Dendritic cell treated with granulocyte-macrophage colony-stimulating factor and Interleukin-4, amounts not matched to agents 40 ng/mL and 50 ng/mL, for 4 days (primary cell): ENCODE measurements around the gene THADA.

Source experiments
- H3K27ac Mint-ChIP-seq: one replicate; pipeline ENCODE4 v1.8.0; 2022; ENCODE audit warnings: mild to moderate bottlenecking, mixed read lengths
- H3K27me3 Mint-ChIP-seq: one replicate; pipeline ENCODE4 v1.8.0; 2022; ENCODE audit warnings: mild to moderate bottlenecking, mixed read lengths
- H3K36me3 Mint-ChIP-seq: one replicate; pipeline ENCODE4 v1.8.0; 2022; ENCODE audit warnings: low read depth, mixed read lengths
- H3K4me1 Mint-ChIP-seq: one replicate; pipeline ENCODE4 v1.8.0; 2022; ENCODE audit warnings: low read depth, mixed read lengths
- H3K4me3 Mint-ChIP-seq: one replicate; pipeline ENCODE4 v1.8.0; 2022; ENCODE audit warnings: mild to moderate bottlenecking, moderate library complexity, mixed read lengths
- H3K9me3 Mint-ChIP-seq: one replicate; pipeline ENCODE4 v1.8.0; 2022; ENCODE audit warnings: mixed read lengths
- intact Hi-C: fragments of 100-400 bp; cut with micrococcal nuclease; formaldehyde crosslinking; loops from one replicate; pipeline ENCODE4 v1.15.0; 2022

The THADA gene

DNA sequence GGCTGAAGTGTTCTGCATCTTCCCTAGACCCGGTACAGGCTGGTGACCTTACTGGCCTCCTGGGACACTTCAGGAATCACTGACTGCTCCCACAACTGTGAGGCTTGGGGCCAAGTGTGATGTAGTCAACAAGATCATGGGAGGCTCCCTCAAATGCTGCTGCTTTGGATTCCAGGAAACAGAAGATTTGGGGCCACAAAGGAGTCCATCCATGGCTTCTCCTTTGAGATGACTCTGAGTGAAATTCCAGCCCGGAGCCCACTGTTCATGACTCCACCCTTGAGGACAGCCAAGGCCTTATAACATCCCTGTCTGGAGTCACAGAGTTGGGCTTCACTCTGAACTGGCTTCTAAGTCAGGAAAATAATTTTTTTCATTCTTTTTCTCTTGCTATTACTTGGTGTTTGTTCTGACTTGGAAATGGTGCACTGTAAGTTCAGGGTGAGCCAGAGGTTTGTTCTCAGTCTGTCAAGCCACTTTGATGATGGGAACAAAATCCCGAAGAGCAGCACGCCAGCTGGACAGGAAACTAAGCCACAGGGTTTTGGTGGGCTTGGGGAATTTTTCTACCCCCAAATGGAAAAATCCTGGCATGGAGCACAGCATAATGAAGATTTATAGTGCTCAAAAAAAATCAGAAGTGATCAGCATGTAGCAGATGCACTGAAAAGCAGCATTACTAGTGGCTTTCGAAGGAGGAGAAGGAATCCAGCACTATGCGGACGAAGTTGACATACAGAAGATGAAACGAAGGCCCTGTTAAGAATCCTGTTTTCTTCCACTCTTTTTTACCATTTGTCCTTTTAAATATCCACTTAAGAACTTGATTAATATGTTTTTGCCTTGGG lies 271.4 kb downstream of the THADA start:
- Mint-ChIP-seq H3K4me1 (peaks cover 31% of the 10 kb centered on the region), H3K27ac (no peak overlapping the region), H3K36me3 (peaks cover 44% of the 10 kb centered on the region), H3K9me3 (peaks cover 23% of the 10 kb centered on the region), H3K27me3 (no peaks in the 10 kb centered on the region), H3K4me3 (no peak overlapping the region)
- intact Hi-C loops = no loop called here

DNA sequence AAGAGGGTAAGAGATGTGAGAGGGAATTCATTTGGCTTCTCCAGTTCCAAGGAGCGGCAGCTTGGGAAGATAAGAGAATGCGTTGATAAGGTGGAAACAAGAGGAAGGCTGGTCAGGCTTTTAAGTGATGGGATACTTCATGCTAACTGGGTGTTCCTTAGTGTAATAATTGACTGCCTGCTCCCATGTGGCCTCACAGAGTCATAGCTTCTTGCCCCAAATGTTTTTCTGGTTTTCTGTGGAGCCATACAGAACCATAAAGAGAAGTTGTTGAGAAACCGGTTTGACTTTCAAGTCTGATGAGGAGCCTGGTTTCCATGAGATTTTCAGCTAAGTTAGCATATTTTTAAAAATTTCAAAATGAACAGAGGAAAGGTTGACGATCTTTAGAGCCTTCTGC lies 272.0 kb downstream of the THADA start:
- Mint-ChIP-seq H3K9me3 (peaks cover 23% of the 10 kb centered on the region), H3K4me1 (peaks cover 31% of the 10 kb centered on the region), H3K27ac (no peak overlapping the region), H3K27me3 (no peaks in the 10 kb centered on the region), H3K4me3 (no peak overlapping the region), H3K36me3 (peaks cover 48% of the 10 kb centered on the region)
- intact Hi-C loops = no loop called here

DNA sequence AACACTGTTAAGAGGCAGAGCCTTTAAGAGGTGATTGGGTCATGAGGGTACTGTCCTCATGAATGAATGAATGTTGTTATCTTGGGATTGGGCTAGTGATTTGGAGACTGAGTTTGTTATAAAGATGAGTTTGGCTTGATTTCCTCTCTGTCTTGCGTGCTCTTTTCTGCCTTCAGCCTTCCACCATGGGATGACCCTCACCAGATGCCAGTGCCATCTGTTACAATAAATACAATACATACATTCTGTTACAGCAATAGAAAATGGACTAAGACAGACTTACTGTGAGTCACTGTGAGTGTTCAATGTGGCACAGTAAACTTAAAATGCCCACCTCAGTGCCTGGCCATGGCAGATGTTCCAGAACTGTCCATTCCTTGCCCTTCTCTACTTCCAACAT lies 274.4 kb downstream of the THADA start:
- Mint-ChIP-seq H3K36me3 (peaks cover 42% of the 10 kb centered on the region), H3K27me3 (no peaks in the 10 kb centered on the region), H3K9me3 (peaks cover 20% of the 10 kb centered on the region), H3K27ac (no peak overlapping the region), H3K4me3 (no peak overlapping the region), H3K4me1 (peaks cover 18% of the 10 kb centered on the region)
- intact Hi-C loops = no loop called here

DNA sequence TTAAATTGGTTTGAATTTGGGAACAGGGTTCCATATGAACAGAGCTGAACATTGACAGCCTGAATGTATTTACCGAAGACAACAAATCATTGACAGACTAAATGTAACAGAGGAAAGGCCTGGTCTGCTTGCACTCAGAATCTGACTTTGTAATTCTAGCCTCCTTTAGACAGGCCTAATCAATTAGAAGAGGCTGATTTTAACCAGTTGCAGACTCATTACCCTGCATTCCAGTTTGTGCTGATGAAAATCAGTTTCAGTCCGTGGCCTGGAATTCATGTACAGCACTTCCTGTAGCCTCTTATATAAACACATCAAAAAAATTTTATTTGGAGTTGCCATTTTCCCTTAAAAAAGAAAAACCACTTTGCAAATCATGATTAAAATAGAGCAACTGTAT lies 276.3 kb downstream of the THADA start:
- Mint-ChIP-seq H3K27me3 (no peaks in the 10 kb centered on the region), H3K27ac (no peak overlapping the region)
- intact Hi-C loops = no loop called here

DNA sequence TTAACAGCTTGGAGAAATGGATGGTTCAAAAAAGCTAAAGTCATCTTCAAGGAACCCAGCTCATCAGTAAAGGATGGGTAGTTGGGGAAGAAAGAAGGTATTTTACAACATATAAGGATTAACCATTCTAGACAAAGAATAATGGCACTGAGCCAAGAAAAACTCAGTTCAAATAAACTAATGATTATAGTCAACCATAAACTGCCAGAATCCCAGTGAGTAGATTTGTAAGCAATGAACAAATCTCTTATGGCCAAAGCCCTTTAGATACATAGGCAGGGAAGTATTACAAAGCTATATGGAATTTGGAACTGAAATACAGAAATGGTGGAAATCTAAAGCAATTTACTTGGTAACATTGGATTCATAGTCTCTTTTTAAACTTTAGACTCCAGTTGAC lies 277.0 kb downstream of the THADA start:
- no peaks in the 10 kb centered on the region for H3K9me3 Mint-ChIP-seq
- intact Hi-C loops = no loop called here
- peaks cover 24% of the 10 kb centered on the region for H3K36me3 Mint-ChIP-seq

More for the DNA sequence above, 276.3 kb downstream of the THADA start:
- peaks cover under 1% of the 10 kb centered on the region for H3K9me3 Mint-ChIP-seq
- H3K36me3 Mint-ChIP-seq = peaks cover 26% of the 10 kb centered on the region
- peaks cover 15% of the 10 kb centered on the region for H3K4me1 Mint-ChIP-seq
- no peak overlapping the region for H3K4me3 Mint-ChIP-seq

DNA sequence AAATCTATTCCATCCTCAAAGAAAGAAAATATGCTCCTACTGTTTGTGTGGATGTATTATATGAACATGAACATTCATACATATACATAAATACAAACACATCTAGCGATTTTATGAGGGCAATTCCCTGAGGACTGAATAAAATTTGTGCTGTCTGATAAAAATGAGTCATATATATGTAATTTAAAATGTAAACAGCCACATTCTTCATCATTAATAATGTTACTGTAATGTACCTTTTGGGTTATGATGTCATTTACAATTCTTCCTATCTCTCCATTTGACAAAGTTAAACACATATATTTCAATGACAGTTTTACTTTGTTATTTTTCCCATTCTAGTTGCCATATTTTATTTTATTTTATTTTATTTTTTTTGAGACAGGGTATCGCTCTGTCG lies 278.2 kb downstream of the THADA start:
- Mint-ChIP-seq H3K4me3 (no peak overlapping the region), H3K27me3 (no peaks in the 10 kb centered on the region), H3K27ac (no peak overlapping the region)

More for the DNA sequence above, 277.0 kb downstream of the THADA start:
- Mint-ChIP-seq H3K27me3 (no peaks in the 10 kb centered on the region), H3K4me3 (no peak overlapping the region), H3K27ac (no peak overlapping the region), H3K4me1 (peaks cover 13% of the 10 kb centered on the region)

DNA sequence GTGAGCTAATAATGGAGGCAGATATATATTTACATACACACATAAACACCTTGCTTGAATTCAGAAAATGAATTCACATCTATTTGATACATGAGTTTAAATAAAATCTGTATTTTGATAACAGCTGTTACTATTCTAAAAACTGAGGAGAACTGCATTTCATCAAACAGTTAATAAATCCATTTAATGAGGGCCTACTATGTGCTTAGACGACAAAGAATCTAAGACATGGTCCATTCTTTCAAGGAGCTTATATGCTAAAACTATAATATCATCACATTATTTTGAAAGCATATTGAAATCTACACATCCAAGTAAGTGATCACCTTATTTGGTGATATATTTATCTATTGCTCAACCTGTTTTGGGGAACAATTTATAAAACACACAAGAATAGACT lies 278.6 kb downstream of the THADA start:
- H3K9me3 Mint-ChIP-seq = no peaks in the 10 kb centered on the region
- no peak overlapping the region for H3K4me3 Mint-ChIP-seq
- peaks cover 15% of the 10 kb centered on the region for H3K4me1 Mint-ChIP-seq
- no peaks in the 10 kb centered on the region for H3K27me3 Mint-ChIP-seq
- H3K27ac Mint-ChIP-seq = no peak overlapping the region
- intact Hi-C loops = no loop called here
- H3K36me3 Mint-ChIP-seq = peaks cover 24% of the 10 kb centered on the region

More for the DNA sequence above, 278.2 kb downstream of the THADA start:
- Mint-ChIP-seq H3K36me3 (peaks cover 24% of the 10 kb centered on the region), H3K9me3 (no peaks in the 10 kb centered on the region), H3K4me1 (peaks cover 15% of the 10 kb centered on the region)
- intact Hi-C loops = no loop called here

DNA sequence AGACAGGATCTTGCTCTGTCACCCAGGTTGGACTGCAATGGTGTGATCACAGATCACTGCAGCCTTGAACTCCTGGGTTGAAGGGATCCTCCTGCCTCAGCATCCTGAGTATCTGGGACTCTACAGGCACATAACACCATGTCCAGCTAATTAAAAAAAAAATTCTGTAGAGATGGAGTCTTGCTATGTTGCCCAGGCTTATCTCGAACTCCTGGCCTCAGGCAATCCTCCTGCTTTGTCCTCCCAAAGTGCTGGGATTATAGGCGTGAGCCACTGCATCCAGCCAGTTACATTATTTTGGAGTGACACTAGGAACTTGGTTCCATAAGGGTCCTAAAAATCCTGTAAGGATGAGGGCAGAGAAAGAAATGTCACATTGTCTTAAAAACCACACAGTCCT lies 280.4 kb downstream of the THADA start:
- no peak overlapping the region for H3K4me3 Mint-ChIP-seq
- H3K27me3 Mint-ChIP-seq = no peaks in the 10 kb centered on the region
- no peak overlapping the region for H3K27ac Mint-ChIP-seq
- H3K4me1 Mint-ChIP-seq = peaks cover 25% of the 10 kb centered on the region
- intact Hi-C loops = no loop called here
- H3K36me3 Mint-ChIP-seq = peaks cover 19% of the 10 kb centered on the region
- H3K9me3 Mint-ChIP-seq = no peaks in the 10 kb centered on the region

DNA sequence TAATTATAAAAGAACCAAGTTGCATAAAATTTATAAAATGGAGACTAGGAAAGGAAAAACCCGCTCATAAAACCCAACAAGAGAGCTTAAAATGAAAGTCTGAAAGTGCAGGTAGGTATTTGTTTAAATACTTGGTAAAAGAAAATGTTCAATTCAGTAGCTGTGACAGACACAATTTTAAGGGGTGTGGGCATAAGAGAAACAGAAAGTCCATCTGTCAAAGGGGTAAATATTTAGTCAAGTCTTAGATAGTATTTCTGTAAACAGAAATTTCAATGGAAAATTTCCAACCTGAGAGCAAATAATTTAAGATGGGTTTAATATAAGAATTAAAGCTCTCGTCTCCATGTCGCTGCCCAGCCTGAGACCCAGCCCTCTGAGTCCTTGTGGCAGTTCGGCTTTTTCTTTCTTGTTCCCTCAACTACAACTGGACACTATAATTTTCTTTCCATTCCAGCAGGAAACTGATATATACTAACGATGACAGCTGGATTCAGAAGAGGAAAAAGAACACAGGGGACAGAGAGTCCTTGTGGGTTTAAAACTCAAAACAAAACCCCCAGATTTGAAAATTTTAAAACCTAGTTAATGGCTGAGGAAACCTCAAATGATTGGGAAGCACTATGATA lies 281.4 kb downstream of the THADA start:
- Mint-ChIP-seq H3K4me3 (no peak overlapping the region), H3K36me3 (peaks cover 10% of the 10 kb centered on the region), H3K9me3 (no peaks in the 10 kb centered on the region), H3K27me3 (no peaks in the 10 kb centered on the region), H3K27ac (no peak overlapping the region), H3K4me1 (peaks cover 25% of the 10 kb centered on the region)
- intact Hi-C loops = no loop called here

DNA sequence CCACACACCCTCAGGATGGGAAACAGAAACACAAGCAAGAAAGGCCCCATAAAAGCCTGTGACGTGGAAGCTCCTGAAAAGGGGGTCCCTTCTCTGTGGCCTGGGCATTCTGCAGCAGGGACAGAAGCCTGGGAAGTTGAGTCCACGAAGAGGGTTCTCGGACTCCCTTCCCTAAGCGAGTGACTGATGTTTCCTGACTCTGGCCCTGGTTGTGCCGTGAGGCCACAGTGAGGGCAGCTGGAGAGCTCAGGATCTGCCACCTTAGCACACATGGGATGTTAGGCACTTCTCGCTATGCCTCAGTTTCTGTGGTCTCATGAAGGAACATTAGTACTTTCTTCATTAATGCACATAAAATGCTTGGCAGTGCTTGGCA lies 282.2 kb downstream of the THADA start:
- no peak overlapping the region for H3K27ac Mint-ChIP-seq

DNA sequence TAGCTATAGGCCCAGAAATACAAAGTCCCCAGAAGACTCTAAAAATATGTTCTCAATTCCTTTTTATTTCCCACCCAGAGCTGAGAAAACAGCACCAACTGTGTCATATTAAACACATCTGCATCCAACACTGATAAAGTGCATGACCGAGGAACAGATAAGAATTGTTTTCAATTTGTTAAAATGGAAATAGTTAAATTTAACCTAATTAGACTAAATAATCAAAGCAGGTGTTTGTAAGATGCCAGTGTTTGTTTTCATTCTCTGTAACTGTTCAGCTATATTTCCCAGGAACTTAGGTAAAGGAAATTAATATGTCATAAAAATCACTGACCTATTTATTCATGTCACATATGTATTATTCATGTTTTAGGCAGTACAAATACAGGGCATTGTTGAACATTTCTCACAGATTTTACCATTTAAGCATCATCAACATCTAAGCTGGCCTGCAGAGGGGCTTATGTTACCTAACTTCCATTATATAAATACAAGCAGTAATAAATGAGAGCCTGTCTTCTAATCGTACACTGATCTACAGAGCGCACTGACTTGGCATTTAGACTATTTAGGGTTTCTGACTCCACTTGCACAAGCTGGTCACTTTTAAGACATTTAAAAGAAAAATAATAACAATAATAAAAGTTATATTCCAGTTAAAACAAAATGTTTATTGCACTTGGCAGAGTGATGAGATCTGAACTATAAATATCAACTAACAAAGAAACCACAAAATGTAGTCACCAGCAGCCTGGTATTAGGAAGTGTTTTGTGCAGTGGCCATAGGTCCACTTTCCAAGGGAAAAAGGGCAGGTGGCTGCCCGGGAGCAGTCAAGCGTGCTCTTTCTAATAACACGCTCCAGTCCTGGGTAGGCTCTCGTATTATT lies 282.8 kb downstream of the THADA start:
- intact Hi-C loops = no loop called here
- Mint-ChIP-seq H3K36me3 (peaks cover 6% of the 10 kb centered on the region), H3K4me3 (no peak overlapping the region), H3K4me1 (peaks cover 25% of the 10 kb centered on the region), H3K9me3 (no peaks in the 10 kb centered on the region), H3K27ac (no peak overlapping the region), H3K27me3 (no peaks in the 10 kb centered on the region)

More for the DNA sequence above, 282.2 kb downstream of the THADA start:
- Mint-ChIP-seq H3K4me3 (no peak overlapping the region), H3K36me3 (peaks cover 6% of the 10 kb centered on the region), H3K4me1 (peaks cover 25% of the 10 kb centered on the region), H3K9me3 (no peaks in the 10 kb centered on the region), H3K27me3 (no peaks in the 10 kb centered on the region)
- intact Hi-C loops = no loop called here

DNA sequence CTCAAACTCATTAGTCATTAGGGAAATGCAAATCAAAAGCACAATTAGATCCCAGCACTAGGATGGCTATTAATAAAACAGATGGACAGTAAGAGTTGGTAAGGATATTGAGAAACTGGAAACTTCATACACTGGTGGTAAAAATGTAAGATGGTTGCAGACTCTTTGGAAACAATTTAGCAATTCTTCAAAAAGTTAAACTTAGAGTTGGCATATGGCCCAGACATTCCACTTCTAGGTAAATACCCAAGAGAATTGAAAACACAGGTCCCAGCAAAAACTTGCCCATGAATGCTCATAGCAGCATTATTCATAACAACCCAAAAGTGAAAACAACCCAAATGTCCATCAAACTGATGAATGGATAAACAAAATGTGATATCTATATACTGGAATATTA lies 284.6 kb downstream of the THADA start:
- Mint-ChIP-seq H3K27ac (no peak overlapping the region), H3K36me3 (peaks cover 6% of the 10 kb centered on the region), H3K9me3 (no peaks in the 10 kb centered on the region), H3K4me3 (no peak overlapping the region), H3K27me3 (no peaks in the 10 kb centered on the region), H3K4me1 (peaks cover 29% of the 10 kb centered on the region)
- intact Hi-C loops = no loop called here

DNA sequence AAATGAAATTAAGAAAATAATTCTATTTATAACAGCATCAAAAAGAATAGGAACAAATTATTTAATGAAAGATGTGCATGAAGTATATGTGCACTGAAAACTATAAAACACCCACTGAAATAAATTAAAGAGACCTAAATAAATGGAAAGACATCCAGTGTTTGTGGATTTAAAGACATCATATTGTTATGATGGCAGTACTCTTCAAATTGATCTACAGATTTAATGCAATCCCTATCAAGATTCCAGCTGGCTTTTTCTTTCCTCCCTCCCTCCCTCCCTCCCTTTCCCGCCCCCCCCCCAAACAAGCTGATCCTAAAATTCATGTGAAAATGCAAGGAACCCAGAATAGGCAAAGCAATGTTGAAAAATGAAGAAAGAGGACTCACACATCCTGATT lies 285.9 kb downstream of the THADA start:
- Mint-ChIP-seq H3K27me3 (no peaks in the 10 kb centered on the region), H3K36me3 (peaks cover 6% of the 10 kb centered on the region), H3K4me3 (no peak overlapping the region), H3K4me1 (peaks cover 33% of the 10 kb centered on the region), H3K27ac (no peak overlapping the region), H3K9me3 (no peaks in the 10 kb centered on the region)
- intact Hi-C loops = loop anchor here (10.0 kb wide), 1 partner anchor 95 kb away; no protein-coding TSS in a partner anchor

DNA sequence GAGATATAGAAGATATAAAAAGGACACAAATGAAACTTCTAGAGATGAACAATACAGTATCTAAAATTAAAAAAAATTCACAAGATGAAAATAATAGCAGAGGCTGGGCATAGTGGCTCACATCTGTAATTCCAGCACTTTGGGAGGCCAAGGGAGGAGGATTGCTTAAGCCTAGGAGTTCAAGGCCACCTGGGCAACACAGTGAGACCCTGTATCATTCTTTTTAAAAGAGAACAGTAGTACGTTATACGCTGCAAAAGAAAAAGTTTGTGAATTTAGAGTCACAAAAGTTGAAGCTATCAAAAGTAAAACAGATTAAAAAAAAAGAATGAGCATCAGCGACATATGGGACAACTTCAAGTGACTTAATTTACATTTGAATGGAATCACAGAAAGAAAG lies 287.9 kb downstream of the THADA start:
- intact Hi-C loops = loop anchor here (10.0 kb wide), 1 partner anchor 97 kb away; no protein-coding TSS in a partner anchor
- Mint-ChIP-seq H3K9me3 (no peaks in the 10 kb centered on the region), H3K27me3 (no peaks in the 10 kb centered on the region), H3K4me3 (no peak overlapping the region), H3K27ac (peak overlapping the region; percentile 16), H3K36me3 (peaks cover 6% of the 10 kb centered on the region), H3K4me1 (peaks cover 42% of the 10 kb centered on the region)
